Panc1 (cell line): ENCODE measurements around the gene USP30. TPM values are rescaled to one million over a fixed set of nuclear protein-coding genes. Genes with fewer than 3 reads are reported as not detected.

Experiments used
- ATAC-seq: fragments of 200-7000 bp; cut with Tn5 transposase; 2 replicates; pipeline ENCODE4 v1.9.1; 2020; ENCODE audit warnings: mild to moderate bottlenecking, moderate library complexity
- BruUV-seq: library from RNA; stranded (reverse); fragments of 400-500 nt; replicated peaks from 2 replicates; lab custom pipeline; 2021; lab: Mats Ljungman, UMichigan
- CTCF ChIA-PET: fragments of 300-600 bp; sonication (Branson Sonifier 250); formaldehyde crosslinking; loops from one replicate; lab custom pipeline; 2022; ENCODE audit warnings: antibody characterized with exemption; lab: Charles Lee
- POLR2A ChIA-PET: fragments of 300-600 bp; sonication (Branson Sonifier 250); formaldehyde crosslinking; loops from one replicate; lab custom pipeline; 2022; ENCODE audit warnings: antibody characterized with exemption; lab: Charles Lee
- DNase-seq: peaks from one replicate; pipeline ENCODE4 v3.0.0-alpha.2; 2010; ENCODE audit warnings: low read depth, low spot score
- H3K27ac ChIP-seq: 2 replicates; pipeline ENCODE4 v1.5.1; 2011; ENCODE audit warnings: mild to moderate bottlenecking, low read length, inconsistent platforms
- H3K27me3 ChIP-seq: fragments of 200-500 bp; sonication (Bioruptor generic); 2 replicates; pipeline ENCODE4 v1.6.0; 2014; ENCODE audit warnings: low read length, inconsistent platforms; ENCODE audit not compliant: control insufficient read depth, insufficient read depth
- H3K36me3 ChIP-seq: fragments of 200-500 bp; sonication (Bioruptor generic); 2 replicates; pipeline ENCODE4 v1.5.1; 2014; ENCODE audit warnings: inconsistent platforms, mild to moderate bottlenecking, low read length, moderate library complexity; ENCODE audit not compliant: control insufficient read depth, insufficient read depth
- H3K4me1 ChIP-seq: 2 replicates; pipeline ENCODE4 v1.5.1; 2011; ENCODE audit warnings: inconsistent platforms, mild to moderate bottlenecking, low read length, moderate library complexity; ENCODE audit not compliant: control insufficient read depth, insufficient read depth
- H3K4me3 ChIP-seq, 2 experiments: 2 replicates each; pipeline ENCODE4 v1.5.1; 2011 to 2012; ENCODE audit warnings: low read depth in 2 of 2, low read length in 2 of 2, mild to moderate bottlenecking in 2 of 2, inconsistent platforms in 1 of 2, moderate library complexity in 1 of 2
- H3K9me3 ChIP-seq: fragments of 200-500 bp; sonication (Bioruptor generic); 2 replicates; pipeline ENCODE4 v1.5.1; 2014; ENCODE audit warnings: low read depth, mild to moderate bottlenecking, inconsistent platforms, low read length, moderate library complexity; ENCODE audit not compliant: control insufficient read depth, insufficient read depth
- CTCF ChIP-seq: fragments of 450-650 bp; IDR thresholded peaks from 2 replicates; pipeline ENCODE4 v1.5.1; 2017; ENCODE audit warnings: mild to moderate bottlenecking
- POLR2AphosphoS5 ChIP-seq: IDR thresholded peaks from 2 replicates; pipeline ENCODE4 v1.6.1; 2012; ENCODE audit warnings: mild to moderate bottlenecking, low read depth, low read length, moderate library complexity
- in situ Hi-C: cut with HindIII; loops from 2 replicates; pipeline ENCODE4 v1.10.0; 2016; ENCODE audit warnings: low sequenced_read_pairs, low pct_unique_long_range_greater_than_20kb
- intact Hi-C: fragments of 100-400 bp; cut with micrococcal nuclease; formaldehyde crosslinking; loops from one replicate; pipeline ENCODE4 v1.10.0; 2022; ENCODE audit not compliant: unreplicated experiment
- total RNA-seq: library from RNA; stranded (reverse); gene quantifications from one replicate; pipeline ENCODE4 v1.2.1, GENCODE V29; 2021; ENCODE audit not compliant: unreplicated experiment

USP30 gene
- total RNA-seq, 1 experiment from 2014 or later, result 5.7 TPM

- intact Hi-C loops (no loop called here), in situ Hi-C loops (no loop called here)
- Histone ChIP-seq H3K27ac (no peak overlapping the region), H3K4me1 (peaks cover 4% of the 10 kb centered on the region; the same call in 1 of the 2 replicates), H3K36me3 (no peaks in the 10 kb centered on the region), H3K4me3 (no peak overlapping the region), H3K27me3 (no peaks in the 10 kb centered on the region), H3K9me3 (peaks cover 2% of the 10 kb centered on the region; the same call in 1 of the 2 replicates)
- POLR2A ChIA-PET, result no interaction called here
- BruUV-seq, result no TSS peak
- TF ChIP-seq POLR2AphosphoS5 (no peak), CTCF (peak; percentile 77)
- CTCF ChIA-PET, result interaction anchor here (0.6 kb wide), 2 partner anchors 53 to 638 kb away, joined by 3 to 5 read pairs; no protein-coding TSS in a partner anchor
- ATAC-seq, result peak; percentile 77; the same call in 1 of the 2 replicates
- DNase-seq, result no peak
Observed at GRCh38 chr12:109134186-109134917, 82.0 kb downstream of the USP30 start.

- ATAC-seq (no peak), DNase-seq (no peak)
- BruUV-seq, result no TSS peak
- in situ Hi-C loops (no loop called here), intact Hi-C loops (no loop called here)
- Histone ChIP-seq H3K9me3 (peaks cover 2% of the 10 kb centered on the region; the same call in 1 of the 2 replicates), H3K27ac (no peak overlapping the region), H3K36me3 (no peaks in the 10 kb centered on the region), H3K4me3 (no peak overlapping the region), H3K4me1 (no peaks in the 10 kb centered on the region), H3K27me3 (no peaks in the 10 kb centered on the region)
- ChIA-PET CTCF (no interaction called here), POLR2A (no interaction called here)
- TF ChIP-seq CTCF, result no peak
Observed at GRCh38 chr12:109137055-109137454, 84.7 kb downstream of the USP30 start.

Other genes starting within 250 kb of the USP30 start
- 58.6 TPM for gene SSH1, start 195.0 kb upstream of the USP30 start, total RNA-seq
- not detected for gene DAO, start 172.5 kb upstream of the USP30 start, total RNA-seq
- gene SVOP, start 31.5 kb upstream of the USP30 start, total RNA-seq, result not detected
- gene ALKBH2, start 40.9 kb downstream of the USP30 start, total RNA-seq, result 41.6 TPM
- gene UNG, start 45.0 kb downstream of the USP30 start, total RNA-seq, result 74.4 TPM
- gene ACACB, start 64.0 kb downstream of the USP30 start, total RNA-seq, result 12.3 TPM